ENCODE measurements around the gene BTBD3.

The BTBD3 gene

GRCh38 chr20:11970243-11970836, 52.6 kb downstream of the BTBD3 start:
- DNase-seq (ENCODE audit: low read depth) = no peak
- H3K4me3 ChIP-seq (ENCODE audit: low read depth, low read length) = no peak overlapping the region
- TF ChIP-seq MYC (IDR thresholded peaks at IDR 0.05; ENCODE audit: low read depth, low read length) (no peak), POLR2A (IDR thresholded peaks at IDR 0.05; ENCODE audit: extremely low read depth, insufficient read length) (no peak), MAX (IDR thresholded peaks at IDR 0.05; ENCODE audit: low read depth, low read length) (no peak)
- TF ChIP-seq, protein P1, sequence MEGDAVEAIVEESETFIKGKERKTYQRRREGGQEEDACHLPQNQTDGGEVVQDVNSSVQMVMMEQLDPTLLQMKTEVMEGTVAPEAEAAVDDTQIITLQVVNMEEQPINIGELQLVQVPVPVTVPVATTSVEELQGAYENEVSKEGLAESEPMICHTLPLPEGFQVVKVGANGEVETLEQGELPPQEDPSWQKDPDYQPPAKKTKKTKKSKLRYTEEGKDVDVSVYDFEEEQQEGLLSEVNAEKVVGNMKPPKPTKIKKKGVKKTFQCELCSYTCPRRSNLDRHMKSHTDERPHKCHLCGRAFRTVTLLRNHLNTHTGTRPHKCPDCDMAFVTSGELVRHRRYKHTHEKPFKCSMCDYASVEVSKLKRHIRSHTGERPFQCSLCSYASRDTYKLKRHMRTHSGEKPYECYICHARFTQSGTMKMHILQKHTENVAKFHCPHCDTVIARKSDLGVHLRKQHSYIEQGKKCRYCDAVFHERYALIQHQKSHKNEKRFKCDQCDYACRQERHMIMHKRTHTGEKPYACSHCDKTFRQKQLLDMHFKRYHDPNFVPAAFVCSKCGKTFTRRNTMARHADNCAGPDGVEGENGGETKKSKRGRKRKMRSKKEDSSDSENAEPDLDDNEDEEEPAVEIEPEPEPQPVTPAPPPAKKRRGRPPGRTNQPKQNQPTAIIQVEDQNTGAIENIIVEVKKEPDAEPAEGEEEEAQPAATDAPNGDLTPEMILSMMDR (IDR thresholded peaks at IDR 0.05; ENCODE audit: low read depth, low read length) = no peak

- TF ChIP-seq MAX (IDR thresholded peaks at IDR 0.05; ENCODE audit: low read depth, low read length) = no peak
- TF ChIP-seq, protein P1 (IDR thresholded peaks at IDR 0.05; ENCODE audit: low read depth, low read length) = no peak
- TF ChIP-seq MYC (IDR thresholded peaks at IDR 0.05; ENCODE audit: low read depth, low read length) = no peak
- no peak for TF ChIP-seq POLR2A (IDR thresholded peaks at IDR 0.05; ENCODE audit: extremely low read depth, insufficient read length)
- DNase-seq (ENCODE audit: low read depth) = no peak
- no peak overlapping the region for H3K4me3 ChIP-seq (ENCODE audit: low read depth, low read length)
Measured at GRCh38 chr20:11972478-11972877, 54.8 kb downstream of the BTBD3 start.

All from NB4 (cell line).